ENCODE measurements around the gene FHIT.

- TF ChIP-seq CTCF (conservative IDR thresholded peaks at IDR 0.05; ENCODE audit: low read depth, low read length) (no peak), NFE2L2 (IDR thresholded peaks at IDR 0.05; ENCODE audit: low read depth, low read length) (no peak), CEBPB (IDR thresholded peaks at IDR 0.05; ENCODE audit: low read depth, low read length) (no peak), POLR2A (IDR thresholded peaks at IDR 0.05; ENCODE audit: low read depth, low read length) (no peak), RFX5 (IDR thresholded peaks at IDR 0.05; ENCODE audit: low read depth, low read length) (no peak), RAD21 (IDR thresholded peaks at IDR 0.05; ENCODE audit: low read length) (no peak), FOS (IDR thresholded peaks at IDR 0.05; ENCODE audit: low read depth, low read length) (no peak), SMC3 (IDR thresholded peaks at IDR 0.05; ENCODE audit: low read depth, low read length) (no peak), MXI1 (IDR thresholded peaks at IDR 0.05; ENCODE audit: borderline replicate concordance, low read depth, low read length) (no peak), BHLHE40 (IDR thresholded peaks at IDR 0.05; ENCODE audit: low read depth, low read length) (no peak), MAFK (IDR thresholded peaks at IDR 0.05; ENCODE audit: low read depth, low read length) (no peak), RCOR1 (IDR thresholded peaks at IDR 0.05; ENCODE audit: insufficient replicate concordance, low read length) (no peak)
- TF ChIP-seq, protein P1, sequence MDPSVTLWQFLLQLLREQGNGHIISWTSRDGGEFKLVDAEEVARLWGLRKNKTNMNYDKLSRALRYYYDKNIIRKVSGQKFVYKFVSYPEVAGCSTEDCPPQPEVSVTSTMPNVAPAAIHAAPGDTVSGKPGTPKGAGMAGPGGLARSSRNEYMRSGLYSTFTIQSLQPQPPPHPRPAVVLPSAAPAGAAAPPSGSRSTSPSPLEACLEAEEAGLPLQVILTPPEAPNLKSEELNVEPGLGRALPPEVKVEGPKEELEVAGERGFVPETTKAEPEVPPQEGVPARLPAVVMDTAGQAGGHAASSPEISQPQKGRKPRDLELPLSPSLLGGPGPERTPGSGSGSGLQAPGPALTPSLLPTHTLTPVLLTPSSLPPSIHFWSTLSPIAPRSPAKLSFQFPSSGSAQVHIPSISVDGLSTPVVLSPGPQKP (IDR thresholded peaks at IDR 0.05; ENCODE audit: borderline replicate concordance, low read depth, low read length) = no peak
These were observed 1474.2 kb downstream of the FHIT start for GRCh38 chr3:59777066-59777465.
